Esophagus muscularis mucosa (tissue), 4 donors: ENCODE data around the gene SYT6.

Source experiments
- CTCF ChIP-seq, 3 experiments: fragments of 200-600 bp in 2 of 3; fragments of 450-650 bp in 1 of 3; sonication (generic) in 2 of 3; IDR thresholded peaks; one replicate each; pipeline ENCODE4 v1.5.1; 2017 to 2019; ENCODE audit warnings: antibody characterized with exemption in 3 of 3, mild to moderate bottlenecking in 2 of 3, moderate library complexity in 1 of 3
- EP300 ChIP-seq: sonication (generic); formaldehyde crosslinking; IDR thresholded peaks from one replicate; pipeline ENCODE4 v1.6.1; 2017; ENCODE audit warnings: antibody characterized with exemption
- POLR2A ChIP-seq: fragments of 450-650 bp; IDR thresholded peaks from one replicate; pipeline ENCODE4 v1.6.1; 2017; ENCODE audit warnings: antibody characterized with exemption, moderate library complexity, mild to moderate bottlenecking, low read depth
- POLR2AphosphoS5 ChIP-seq, 2 donors: sonication (generic); formaldehyde crosslinking; IDR thresholded peaks; one replicate each; pipeline ENCODE4 v1.6.1; 2017; ENCODE audit warnings: antibody characterized with exemption in 2 of 2

- TF ChIP-seq POLR2A (no peak), CTCF (IDR thresholded peaks at IDR 0.05) (no peak), POLR2AphosphoS5 (IDR thresholded peaks at IDR 0.05) (no peak), EP300 (no peak)
Measured at GRCh38 chr1:114063544-114063943, 90.1 kb downstream of the SYT6 start.
